ENCODE data around the gene ZBTB11. TPM values are rescaled to one million over a fixed set of nuclear protein-coding genes. Genes with fewer than 3 reads are reported as not detected.

The ZBTB11 gene
- total RNA-seq, 1 experiment from 2014 or later: 20.4 TPM

GRCh38 chr3:101719604-101720185 is 42.8 kb upstream of the ZBTB11 start:
- no peak for DNase-seq (ENCODE audit: low read depth, low spot score)
- 0 out of 4 replicates have a peak, but pooled peaks cover 0 to 3% of the 10 kb centered on the region in 2 experiments for H3K4me1 ChIP-seq (ENCODE audit: control insufficient read depth in 1 of 2, insufficient read depth in 2 of 2, low read length in 2 of 2)
- intact Hi-C loops (cut with micrococcal nuclease): no loop called here
- no peaks in the 10 kb centered on the region for H3K36me3 ChIP-seq (ENCODE audit: control insufficient read depth in 1 of 2, insufficient read depth in 2 of 2, low read length in 2 of 2)
- H3K4me3 ChIP-seq (replicated peaks in 1 of 2; ENCODE audit: low read depth in 1 of 2, low read length in 2 of 2): no peak overlapping the region
- CTCF ChIA-PET: no interaction called here
- H2AFZ ChIP-seq (ENCODE audit: low read depth, low read length, poor library complexity, severe bottlenecking): no peak overlapping the region
- BruUV-seq (replicated peaks): no TSS peak
- H3K27ac ChIP-seq (ENCODE audit: low read depth, low read length): no peak overlapping the region
- no peak overlapping the region for H3K4me2 ChIP-seq (ENCODE audit: low read length)
- no peak for ATAC-seq
- no peaks in the 10 kb centered on the region for H4K20me1 ChIP-seq (ENCODE audit: insufficient read depth)
- POLR2A ChIA-PET: no interaction called here
- no peak overlapping the region for H3K9ac ChIP-seq (ENCODE audit: low read length)
- TF ChIP-seq RAD21 (IDR thresholded peaks at IDR 0.05; ENCODE audit: low read depth) (no peak), TCF7L2 (IDR thresholded peaks at IDR 0.05; ENCODE audit: borderline replicate concordance, extremely low read depth, insufficient read depth, insufficient read length) (no peak), FOSL1 (IDR thresholded peaks at IDR 0.05; ENCODE audit: low read depth) (no peak), CBX3 (IDR thresholded peaks at IDR 0.05; ENCODE audit: low read depth) (no peak), SP1 (IDR thresholded peaks at IDR 0.05; ENCODE audit: low read depth) (no peak), ELF1 (IDR thresholded peaks at IDR 0.05; ENCODE audit: borderline replicate concordance, low read depth) (no peak), MAX (IDR thresholded peaks at IDR 0.05) (no peak), JUND (IDR thresholded peaks at IDR 0.05) (no peak), ATF3 (IDR thresholded peaks at IDR 0.05) (no peak), SRF (IDR thresholded peaks at IDR 0.05; ENCODE audit: low read depth) (no peak), REST (IDR thresholded peaks at IDR 0.05; ENCODE audit: low read depth) (no peak)
- H3K27me3 ChIP-seq (ENCODE audit: insufficient read depth, low read length): no peaks in the 10 kb centered on the region
- H3K9me3 ChIP-seq (ENCODE audit: control insufficient read depth in 1 of 2, insufficient read depth in 1 of 2, low read depth in 1 of 2, low read length in 2 of 2): no peaks in the 10 kb centered on the region
- H3K79me2 ChIP-seq (ENCODE audit: insufficient read depth, low read length): no peaks in the 10 kb centered on the region
- H3K9me2 ChIP-seq (ENCODE audit: insufficient read depth): no peaks in the 10 kb centered on the region
- RAD21 ChIA-PET (ENCODE audit: low non-redundant PET in 1 of 2, low total read pairs in 2 of 2, uncharacterized antibody in 2 of 2, unreplicated experiment in 2 of 2): no interaction called here
